NCI-H2171 treated with DMSO at 0.1 percent for 48 hours (cell line): ENCODE measurements around the gene BCORL1.

ENCODE experiments used
- DNase-seq: peaks from one replicate; lab custom pipeline; 2025; lab: John Stamatoyannopoulos, UW

The BCORL1 gene

GRCh38 chrX:130014770-130015169 is 32.3 kb downstream of the BCORL1 start:
- DNase-seq: no peak

DNA sequence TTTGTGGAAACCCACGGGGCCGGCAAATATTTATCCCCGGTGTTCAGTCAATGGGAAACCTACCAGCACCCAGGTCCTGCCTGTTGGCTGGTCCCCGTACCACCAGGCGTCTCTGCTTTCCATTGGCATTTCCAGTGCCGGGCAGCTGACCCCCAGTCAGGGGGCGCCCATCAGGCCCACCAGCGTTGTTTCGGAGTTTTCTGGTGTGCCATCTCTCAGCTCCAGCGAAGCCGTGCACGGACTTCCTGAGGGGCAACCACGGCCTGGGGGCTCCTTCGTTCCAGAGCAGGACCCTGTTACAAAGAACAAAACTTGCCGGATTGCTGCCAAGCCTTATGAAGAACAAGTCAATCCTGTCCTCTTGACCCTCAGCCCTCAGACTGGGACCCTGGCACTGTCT is 32.7 kb downstream of the BCORL1 start:
- no peak for DNase-seq

- DNase-seq: no peak
These were observed 35.7 kb downstream of the BCORL1 start for GRCh38 chrX:130018143-130018542.

DNA sequence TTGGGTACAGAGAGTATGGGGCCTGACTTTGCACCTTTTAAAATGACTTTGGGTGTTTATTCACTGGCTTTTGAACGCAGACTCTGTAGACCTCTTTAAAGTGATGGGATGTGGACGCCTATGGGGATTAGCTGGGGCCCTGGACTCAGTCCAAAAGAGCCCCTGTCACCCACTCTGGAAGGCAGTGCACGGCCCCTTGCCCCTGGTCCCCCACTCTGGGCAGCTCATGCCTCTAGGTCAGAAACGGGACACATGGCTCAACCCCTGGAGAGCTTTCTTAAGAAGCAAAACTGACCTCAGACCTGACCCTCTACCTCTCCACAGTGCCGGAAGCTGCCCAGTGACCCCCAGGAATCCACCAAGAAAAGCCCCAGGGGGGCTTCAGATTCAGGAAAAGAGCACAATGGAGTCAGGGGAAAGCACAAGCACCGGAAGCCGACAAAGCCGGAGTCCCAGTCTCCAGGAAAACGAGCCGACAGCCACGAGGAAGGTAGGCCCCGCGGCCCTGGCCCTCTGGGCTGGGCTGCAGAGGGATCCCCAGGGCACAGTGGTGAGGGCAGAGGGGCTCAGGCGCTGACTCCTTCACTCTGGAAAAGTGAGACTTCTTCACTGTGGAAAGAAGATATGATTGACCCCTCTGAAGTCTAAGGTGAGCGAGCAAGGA is 38.4 kb downstream of the BCORL1 start:
- DNase-seq: no peak

DNA sequence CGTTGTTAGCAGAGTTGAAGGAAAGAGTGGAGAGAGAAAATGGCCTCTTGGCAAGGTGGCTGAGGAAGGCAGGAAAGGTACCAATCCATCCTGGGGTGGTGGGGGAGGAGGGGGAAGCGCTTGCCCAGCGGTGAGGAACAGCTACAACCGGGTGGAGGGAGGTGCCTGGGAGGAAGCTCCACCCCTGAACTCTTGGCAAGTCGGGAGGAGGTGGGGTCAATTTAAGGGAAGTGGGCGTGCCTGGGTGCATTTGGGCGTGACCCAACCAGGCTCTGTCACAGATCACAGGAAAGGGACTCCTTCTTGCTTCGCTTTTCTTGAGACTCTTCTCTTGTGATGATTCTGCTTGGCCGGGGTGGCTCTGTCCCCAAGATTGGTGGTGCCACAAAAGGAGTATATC is 41.7 kb downstream of the BCORL1 start:
- DNase-seq: no peak

DNA sequence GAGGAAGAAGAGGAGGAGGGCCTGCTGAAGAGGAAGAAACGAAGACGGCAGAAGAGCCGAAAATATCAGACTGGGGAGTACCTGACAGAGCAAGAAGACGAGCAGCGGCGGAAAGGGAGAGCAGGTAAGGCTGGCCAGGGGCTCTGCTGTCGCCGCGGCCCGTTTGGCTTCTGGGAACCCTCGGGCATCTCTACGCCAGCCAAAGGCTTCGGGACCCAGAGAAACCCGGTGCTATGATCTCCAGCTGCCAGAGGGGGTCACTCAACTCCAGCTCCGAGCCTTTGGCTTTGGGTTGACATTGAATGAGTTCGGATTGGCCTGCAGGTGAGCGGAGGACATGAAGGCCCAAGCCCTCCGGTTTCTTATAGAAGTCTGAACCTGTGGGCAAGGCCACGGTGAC is 42.8 kb downstream of the BCORL1 start:
- no peak for DNase-seq

DNA sequence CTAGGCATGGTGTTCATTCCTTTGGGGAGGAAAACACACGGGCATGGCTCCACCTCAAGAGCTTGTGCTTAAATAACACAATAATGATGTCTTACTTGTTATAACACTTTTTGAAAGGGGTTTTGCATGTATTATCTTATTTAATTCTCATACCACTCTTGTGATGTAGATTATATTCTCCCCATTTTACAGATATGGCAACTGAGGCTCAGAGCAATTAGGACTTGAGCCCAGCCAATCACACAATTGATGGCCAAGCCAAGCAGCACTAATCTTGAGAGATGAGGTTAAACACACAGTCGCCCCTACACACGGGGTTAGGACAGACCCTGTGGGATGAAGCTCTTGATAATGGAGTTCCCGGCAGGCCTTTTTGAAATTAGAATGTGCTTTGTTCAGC is 45.1 kb downstream of the BCORL1 start:
- no peak for DNase-seq

DNA sequence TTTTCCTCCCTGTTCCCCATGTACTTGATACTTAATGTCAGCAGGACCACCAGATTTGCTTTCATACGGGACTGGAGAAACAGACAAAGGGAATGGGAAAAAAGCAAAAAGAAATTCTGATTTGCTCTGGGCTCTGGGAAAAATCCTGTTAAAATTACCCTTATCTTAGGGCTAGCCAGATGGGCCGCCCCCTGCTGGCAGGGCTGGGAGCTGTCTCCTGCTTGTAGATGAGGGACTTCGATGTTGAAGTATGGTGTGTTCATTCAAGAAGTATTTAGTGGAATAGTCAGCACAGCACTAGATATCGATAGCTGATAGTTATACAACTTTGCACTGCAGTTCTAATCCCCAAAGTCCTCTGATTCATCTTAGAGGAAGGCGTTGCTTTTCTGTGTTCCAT is 45.8 kb downstream of the BCORL1 start:
- DNase-seq: no peak

DNA sequence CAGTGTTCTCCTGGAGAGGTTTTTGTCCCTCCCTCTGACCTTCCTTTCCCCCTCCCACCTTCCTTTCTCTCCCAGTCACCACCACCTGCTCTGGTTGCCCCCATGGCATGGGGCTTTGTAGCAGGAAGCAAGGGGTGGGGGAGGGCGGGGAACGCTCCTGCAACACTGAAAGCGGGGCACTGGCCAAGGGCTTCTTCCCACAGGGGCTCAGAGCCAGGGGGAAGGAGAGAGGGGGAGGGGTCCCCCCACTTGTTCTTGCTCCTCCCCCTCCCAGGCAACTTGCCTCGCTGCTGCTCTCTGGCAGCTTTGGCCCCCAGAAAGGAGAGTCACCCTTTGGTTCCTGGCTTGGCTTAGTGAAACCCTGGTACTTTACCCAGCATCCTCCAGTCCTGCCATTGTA is 48.4 kb downstream of the BCORL1 start:
- DNase-seq: no peak

- no peak for DNase-seq
These were observed 50.1 kb downstream of the BCORL1 start for GRCh38 chrX:130032552-130032951.

DNA sequence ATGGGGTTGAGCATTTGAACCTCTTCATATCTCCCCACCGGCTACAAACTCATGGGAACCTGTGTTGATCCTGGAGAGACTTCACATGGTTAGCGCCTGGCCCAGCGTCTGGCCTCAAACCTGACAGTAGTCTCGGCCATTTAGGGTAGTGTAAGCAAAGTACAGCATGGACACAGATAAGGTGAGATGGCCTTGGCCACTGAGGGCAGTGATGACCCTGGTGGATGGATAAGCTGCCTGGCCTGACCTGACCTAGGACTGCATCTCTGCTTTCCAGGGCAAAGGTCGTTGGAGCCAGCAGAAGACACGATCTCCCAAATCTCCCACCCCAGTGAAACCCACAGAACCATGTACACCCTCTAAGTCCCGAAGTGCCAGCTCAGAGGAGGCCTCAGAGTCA is 51.7 kb downstream of the BCORL1 start:
- DNase-seq: no peak

- DNase-seq: no peak
These were observed 57.4 kb downstream of the BCORL1 start for GRCh38 chrX:130039847-130040246.

DNA sequence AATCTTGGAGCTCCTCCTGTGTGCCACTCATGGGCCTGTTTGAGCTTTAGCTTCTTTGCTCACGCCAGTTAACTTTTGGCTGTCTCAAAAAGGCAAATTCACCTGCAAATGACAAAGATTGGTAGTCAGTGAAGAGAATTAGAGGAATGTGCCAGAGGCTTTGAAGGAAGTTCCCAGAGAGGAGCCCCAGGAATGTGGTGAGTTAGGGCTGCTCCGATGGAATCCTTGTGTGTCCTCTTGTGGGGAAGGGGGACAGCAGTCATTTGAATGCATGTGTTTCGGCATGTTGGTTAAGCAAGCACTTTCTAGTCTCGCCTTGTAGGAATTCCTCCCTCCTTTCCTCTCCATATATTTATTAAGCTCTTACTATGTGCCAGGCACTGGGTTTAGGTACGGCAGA is 65.0 kb downstream of the BCORL1 start:
- no peak for DNase-seq

DNA sequence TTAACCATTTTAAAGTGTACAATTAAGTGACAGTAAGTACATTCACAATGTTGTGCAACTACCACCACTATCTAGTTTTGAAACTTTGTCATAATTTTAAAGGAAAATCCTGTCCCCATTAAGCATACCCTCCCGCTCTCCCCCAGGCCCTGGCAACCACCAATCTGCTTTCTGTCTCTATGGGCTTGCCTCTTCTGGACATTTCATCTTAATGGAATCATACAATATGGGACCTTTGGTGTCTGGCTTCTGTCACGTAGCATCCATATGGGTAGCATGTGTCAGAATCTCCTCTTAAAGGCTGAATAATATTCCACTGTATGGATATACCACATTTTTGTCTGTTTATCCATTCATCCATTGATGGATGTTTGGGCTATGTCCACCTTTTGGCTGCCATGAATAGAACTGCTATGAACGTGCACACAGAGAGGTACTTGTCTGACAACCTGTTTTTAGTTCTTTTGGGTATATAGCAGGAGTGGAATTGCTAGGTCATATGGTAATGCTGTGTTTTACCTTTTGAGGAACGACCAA is 66.3 kb downstream of the BCORL1 start:
- no peak for DNase-seq

DNA sequence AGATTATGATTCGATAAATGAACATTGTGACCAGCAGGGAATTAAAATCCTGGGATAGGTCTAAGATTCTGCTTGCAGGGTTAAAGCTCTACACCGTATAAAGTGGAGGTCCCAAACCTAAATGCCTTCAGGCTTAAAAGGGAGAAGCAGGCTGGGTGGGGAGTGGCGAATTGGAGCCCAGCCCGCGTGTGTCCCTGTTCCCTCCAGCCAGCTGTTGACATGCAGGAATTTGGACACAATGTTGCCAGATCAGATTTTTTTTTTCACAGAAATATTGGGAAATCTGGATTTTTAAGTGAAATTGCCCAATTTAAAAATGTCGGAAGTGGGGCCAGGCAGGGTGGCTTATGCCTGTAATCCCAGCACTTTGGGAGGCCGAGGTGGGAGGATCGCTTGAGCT is 67.4 kb downstream of the BCORL1 start:
- DNase-seq: no peak

GRCh38 chrX:130051176-130051845 is 68.9 kb downstream of the BCORL1 start:
- no peak for DNase-seq

DNA sequence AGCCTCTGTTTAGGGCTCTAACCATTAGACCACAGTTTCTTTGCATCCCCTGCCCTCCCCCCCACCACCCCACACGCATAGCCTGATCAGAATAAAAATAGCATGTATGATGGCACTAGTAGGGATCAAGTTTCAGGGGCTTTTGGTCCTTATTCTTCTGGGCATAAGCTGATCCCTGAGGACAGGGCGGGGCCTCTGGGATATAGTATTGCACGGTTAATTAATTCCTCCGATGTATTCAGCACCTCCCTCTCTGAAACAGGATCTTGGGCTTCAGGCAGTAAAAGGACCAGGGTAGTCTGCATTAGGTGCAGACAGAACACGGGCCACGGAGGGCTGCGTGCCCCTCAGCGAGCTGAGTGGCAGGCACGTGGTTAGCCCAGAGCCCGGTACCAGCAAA is 70.8 kb downstream of the BCORL1 start:
- DNase-seq: no peak

DNA sequence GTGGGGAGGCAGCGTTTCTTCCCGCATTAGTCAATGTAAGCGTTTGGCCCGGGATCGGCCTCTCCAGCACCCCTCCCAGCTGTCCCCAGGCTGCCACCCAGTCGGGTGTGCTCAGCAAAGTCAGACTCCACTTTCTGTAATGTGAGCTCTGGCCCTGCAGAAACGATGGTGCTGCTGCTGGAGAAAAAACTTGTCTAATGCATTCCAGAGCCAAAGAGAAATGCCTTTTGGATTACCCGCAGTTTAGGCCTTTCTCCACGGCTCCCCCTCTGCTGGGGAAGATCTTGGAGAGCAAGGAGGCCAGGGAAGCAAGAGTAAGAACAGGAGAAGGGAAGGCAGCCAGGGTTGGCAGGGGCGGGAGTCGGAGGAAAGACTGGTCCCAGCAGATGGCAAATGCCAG is 72.7 kb downstream of the BCORL1 start:
- DNase-seq: no peak

DNA sequence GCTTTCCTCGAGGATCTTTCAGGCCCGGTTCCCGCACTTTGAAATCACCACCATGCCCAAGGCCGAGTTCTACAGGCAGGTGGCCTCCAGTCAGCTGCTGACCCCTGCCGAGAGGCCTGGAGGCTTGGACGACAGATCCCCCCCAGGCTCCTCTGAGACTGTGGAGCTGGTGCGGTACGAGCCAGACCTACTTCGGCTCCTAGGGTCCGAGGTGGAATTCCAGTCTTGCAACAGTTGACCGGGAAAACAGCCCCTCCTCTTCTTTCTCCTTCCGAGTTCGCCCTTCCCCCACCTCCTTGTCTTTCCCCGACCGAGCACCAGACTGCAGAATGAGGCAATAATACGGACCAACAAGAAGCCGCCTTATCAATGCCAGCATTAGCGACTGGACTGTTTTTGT is 73.5 kb downstream of the BCORL1 start:
- no peak for DNase-seq

- no peak for DNase-seq
These were observed 74.8 kb downstream of the BCORL1 start for GRCh38 chrX:130057209-130057608.

GRCh38 chrX:130058652-130059051 is 76.2 kb downstream of the BCORL1 start:
- DNase-seq: no peak

DNA sequence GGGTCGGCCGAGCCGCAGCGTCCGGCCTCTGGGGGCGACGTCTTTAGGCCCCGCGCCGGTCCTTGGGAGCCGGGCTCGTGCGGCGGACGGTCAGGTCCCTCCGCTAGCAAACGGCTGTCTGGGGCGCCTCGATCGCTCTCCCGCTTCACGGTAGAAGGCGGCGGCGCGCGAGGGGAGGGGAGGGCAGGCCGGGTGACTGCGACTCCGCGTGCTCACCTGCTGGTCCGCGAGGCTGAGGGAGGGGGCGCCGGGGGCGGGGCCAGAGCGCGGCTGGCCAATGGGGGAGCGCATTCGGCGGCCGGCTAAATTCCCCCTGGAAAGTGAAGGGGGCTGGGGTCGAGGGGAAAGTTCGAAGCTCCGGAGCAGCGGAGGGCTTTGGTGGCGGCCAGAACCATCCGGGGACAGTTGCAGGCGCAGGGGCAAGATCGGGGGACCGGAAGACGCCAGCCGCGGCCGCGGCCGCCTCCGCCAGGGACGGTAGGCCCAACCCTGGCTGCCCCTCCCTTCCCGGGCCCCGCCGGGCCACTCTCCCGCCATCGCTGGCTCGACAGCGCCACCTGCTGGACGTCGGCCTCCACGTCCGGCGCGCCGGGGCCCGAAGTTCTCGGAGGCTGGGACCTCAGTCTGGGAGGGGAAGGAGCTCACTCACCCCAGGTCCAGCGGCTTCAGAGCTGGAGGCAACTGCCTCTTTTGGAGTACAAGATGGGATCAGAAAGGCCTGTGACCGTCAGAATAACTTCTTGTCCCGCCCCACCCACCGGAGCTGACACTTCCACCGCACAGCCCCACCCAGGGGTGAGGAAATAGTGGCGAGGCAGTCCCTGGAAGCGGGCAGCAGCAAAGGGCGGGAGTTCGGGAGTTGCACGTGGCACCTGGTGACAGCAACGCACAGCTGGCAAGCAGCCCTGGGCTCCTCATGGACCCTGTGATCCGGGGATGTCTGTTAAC is 78.0 kb downstream of the BCORL1 start:
- peak; percentile 43 for DNase-seq
